ENCODE data around the gene TRAPPC5.

- no peak for TF ChIP-seq CTCF (IDR thresholded peaks at IDR 0.05 in 8 of 11, conservative IDR thresholded peaks at IDR 0.05 in 3 of 11)
- no peak for TF ChIP-seq POLR2AphosphoS5 (IDR thresholded peaks at IDR 0.05)
These were observed 53.9 kb downstream of the TRAPPC5 start for GRCh38 chr19:7734220-7735203.

Data from spleen (tissue), 7 donors.